Keratinocyte (primary cell): ENCODE measurements around the gene CALHM1. TPM values are rescaled to one million over a fixed set of nuclear protein-coding genes. Genes with fewer than 3 reads are reported as not detected.
"Not testable (repeated sequence)": the region's sequence is repeated elsewhere in the genome, so short reads cannot be mapped to it uniquely, and the experiment has no call there.

Source experiments
- DNase-seq: peaks from one replicate; pipeline ENCODE4 v3.0.0-alpha.2; 2011; ENCODE audit warnings: low read depth, missing footprints, low spot score
- FAIRE-seq: peaks from 2 replicates; lab custom pipeline; 2011; peaks lifted over from hg19 to GRCh38; lab: Jason Lieb, UNC
- H2AFZ ChIP-seq: 2 replicates; pipeline ENCODE4 v1.6.0; 2012; ENCODE audit warnings: low read length, control low read depth, inconsistent platforms; ENCODE audit not compliant: control insufficient read depth
- H3K27ac ChIP-seq: 2 replicates; pipeline ENCODE4 v1.5.1; 2011; ENCODE audit warnings: low read length; ENCODE audit not compliant: control insufficient read depth, insufficient read depth
- H3K27me3 ChIP-seq: 3 replicates; pipeline ENCODE4 v1.6.0; 2011; ENCODE audit warnings: low read length; ENCODE audit not compliant: control insufficient read depth, insufficient read depth; ENCODE audit errors: extremely low read depth
- H3K36me3 ChIP-seq, 2 experiments: 2 replicates in 1 of 2; 3 replicates in 1 of 2; pipeline ENCODE4 v1.5.1; 2011; ENCODE audit warnings: low read length in 2 of 2, mild to moderate bottlenecking in 1 of 2; ENCODE audit not compliant: control insufficient read depth in 2 of 2, insufficient read depth in 2 of 2; ENCODE audit errors: extremely low read depth in 1 of 2
- H3K4me1 ChIP-seq: 3 replicates; pipeline ENCODE4 v1.5.1; 2011; ENCODE audit warnings: low read length; ENCODE audit not compliant: control insufficient read depth, insufficient read depth; ENCODE audit errors: extremely low read depth
- H3K4me2 ChIP-seq: 3 replicates; pipeline ENCODE4 v1.6.0; 2011; ENCODE audit warnings: low read depth, low read length; ENCODE audit not compliant: control insufficient read depth, insufficient read depth; ENCODE audit errors: extremely low read depth
- H3K4me3 ChIP-seq, 3 experiments: fragments of 200-600 bp in 1 of 3; sonication (generic) in 1 of 3; 2 replicates in 2 of 3; 3 replicates in 1 of 3; pipeline ENCODE4 v1.5.1; 2011 to 2016; ENCODE audit warnings: low read length in 3 of 3, mild to moderate bottlenecking in 3 of 3, control low read depth in 2 of 3, inconsistent platforms in 1 of 3, low read depth in 1 of 3, mixed read lengths in 1 of 3, mixed run types in 1 of 3, moderate library complexity in 1 of 3; ENCODE audit not compliant: control insufficient read depth in 2 of 3, insufficient read depth in 2 of 3; ENCODE audit errors: extremely low read depth in 1 of 3
- H3K79me2 ChIP-seq: 2 replicates; pipeline ENCODE4 v1.6.0; 2012; ENCODE audit warnings: low read length; ENCODE audit not compliant: control insufficient read depth, insufficient read depth
- H3K9ac ChIP-seq: 3 replicates; pipeline ENCODE4 v1.6.0; 2011; ENCODE audit warnings: low read length; ENCODE audit not compliant: control insufficient read depth, insufficient read depth; ENCODE audit errors: extremely low read depth
- H3K9me1 ChIP-seq: 3 replicates; pipeline ENCODE4 v1.6.0; 2011; ENCODE audit warnings: low read length; ENCODE audit not compliant: control insufficient read depth, insufficient read depth; ENCODE audit errors: extremely low read depth
- H3K9me3 ChIP-seq: 2 replicates; pipeline ENCODE4 v1.5.1; 2012; ENCODE audit warnings: low read depth, low read length; ENCODE audit not compliant: control insufficient read depth
- H4K20me1 ChIP-seq: 3 replicates; pipeline ENCODE4 v1.6.0; 2011; ENCODE audit warnings: low read length; ENCODE audit not compliant: control insufficient read depth, insufficient read depth; ENCODE audit errors: extremely low read depth
- CTCF ChIP-seq, 3 experiments: IDR thresholded peaks in 1 of 3; conservative IDR thresholded peaks in 1 of 3; optimal IDR thresholded peaks in 1 of 3; 2 replicates in 2 of 3; 3 replicates in 1 of 3; pipeline versions ENCODE3 to v1.5.1; 2011; ENCODE audit warnings: low read length in 3 of 3, mild to moderate bottlenecking in 3 of 3, moderate library complexity in 2 of 3, control low read depth in 1 of 3, inconsistent platforms in 1 of 3; ENCODE audit not compliant: insufficient read depth in 2 of 3; ENCODE audit errors: extremely low read depth in 1 of 3
- EZH2 ChIP-seq: IDR thresholded peaks from one replicate; pipeline ENCODE4 v1.6.1; 2012; ENCODE audit warnings: inconsistent platforms, mild to moderate bottlenecking, low read length, moderate library complexity
- dilution Hi-C: fragments of 300-500 bp; cut with MboI; formaldehyde crosslinking; loops from one replicate; pipeline ENCODE4 v1.7.0; 2020; ENCODE audit warnings: low sequenced_read_pairs; ENCODE audit not compliant: extremely low pct_ligation_motif_present
- polyA plus RNA-seq, 5 experiments: library from polyadenylated mRNA; depleted of rRNA in 3 of 5; stranded (reverse) in 3 of 5; stranded (forward) in 1 of 5; unstranded in 1 of 5; fragments of >200 nt; gene quantifications; 1 replicate in 1 of 5; 2 replicates in 3 of 5; 3 replicates in 1 of 5; pipeline versions ENCODE4 v1.2.1 to v1.2.3, GENCODE V29; 2011 to 2012; ENCODE audit warnings: missing spikeins in 2 of 5, low read depth in 1 of 5, low replicate concordance in 1 of 5

The CALHM1 gene
- polyA plus RNA-seq, 1 donor (not counting 4 experiments of a cell fraction or from before 2014, with no cell fraction given), result not detected

- H3K4me1 ChIP-seq, result peaks cover 22% of the 10 kb centered on the region
- H3K79me2 ChIP-seq, result no peaks in the 10 kb centered on the region
- H3K27me3 ChIP-seq, result no peaks in the 10 kb centered on the region
- H3K9me3 ChIP-seq, result no peaks in the 10 kb centered on the region
- H3K9me1 ChIP-seq, result peaks cover 6% of the 10 kb centered on the region
- dilution Hi-C loops, result no loop called here
- H3K9ac ChIP-seq, result no peak overlapping the region
- TF ChIP-seq EZH2 (no peak), CTCF (optimal IDR thresholded peaks at IDR 0.05 in 1 of 3, IDR thresholded peaks at IDR 0.05 in 1 of 3, conservative IDR thresholded peaks at IDR 0.05 in 1 of 3; ENCODE audit: extremely low read depth in 1 of 3, insufficient read depth in 2 of 3, low read length in 3 of 3) (no peak)
- no peaks in the 10 kb centered on the region for H4K20me1 ChIP-seq
- no peak overlapping the region for H3K27ac ChIP-seq
- H3K4me2 ChIP-seq, result no peak overlapping the region
- DNase-seq (no peak), FAIRE-seq (no peak)
- H3K36me3 ChIP-seq, result no peaks in the 10 kb centered on the region
- no peak overlapping the region for H3K4me3 ChIP-seq
- no peak overlapping the region for H2AFZ ChIP-seq
Measured at GRCh38 chr10:103487410-103487708, 28.7 kb upstream of the CALHM1 start.

- H3K4me3 ChIP-seq, H2AFZ ChIP-seq, FAIRE-seq, H3K4me2 ChIP-seq, H3K36me3 ChIP-seq, dilution Hi-C loops, H3K79me2 ChIP-seq, H3K9ac ChIP-seq, H4K20me1 ChIP-seq, DNase-seq, H3K9me3 ChIP-seq, H3K9me1 ChIP-seq, H3K27me3 ChIP-seq, H3K27ac ChIP-seq: not testable (repeated sequence)
- H3K4me1 ChIP-seq, result peaks cover 17% of the 10 kb centered on the region
Measured at GRCh38 chr10:103486635-103487409, 28.1 kb upstream of the CALHM1 start.
